Dedifferentiated amniotic fluid mesenchymal stem cell (primary cell): ENCODE measurements around the gene ASF1B.

Source experiments
- DNase-seq: peaks from one replicate; pipeline ENCODE4 v3.0.0-alpha.2; 2016; ENCODE audit errors: extremely low spot score

Gene ASF1B

DNA sequence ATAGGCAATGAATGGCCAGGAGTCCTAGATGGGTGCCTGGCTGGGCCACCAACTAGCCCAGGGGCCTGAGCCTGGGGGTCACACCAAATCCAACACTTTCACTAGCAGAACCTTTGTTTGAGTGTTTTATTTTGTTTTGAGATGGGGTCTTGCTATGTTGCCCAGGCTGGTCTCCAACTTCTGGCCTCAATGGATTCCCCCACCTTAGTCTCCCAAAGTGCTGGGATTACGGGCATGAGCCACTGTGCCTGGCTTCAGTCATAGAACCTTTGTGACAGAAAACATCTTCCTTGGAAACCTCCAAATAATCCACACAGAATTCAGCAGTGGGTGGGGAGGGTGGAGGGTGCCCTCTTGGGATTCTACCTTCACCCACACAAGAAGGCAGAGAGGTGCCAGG is 24.9 kb downstream of the ASF1B start:
- DNase-seq, result no peak

DNA sequence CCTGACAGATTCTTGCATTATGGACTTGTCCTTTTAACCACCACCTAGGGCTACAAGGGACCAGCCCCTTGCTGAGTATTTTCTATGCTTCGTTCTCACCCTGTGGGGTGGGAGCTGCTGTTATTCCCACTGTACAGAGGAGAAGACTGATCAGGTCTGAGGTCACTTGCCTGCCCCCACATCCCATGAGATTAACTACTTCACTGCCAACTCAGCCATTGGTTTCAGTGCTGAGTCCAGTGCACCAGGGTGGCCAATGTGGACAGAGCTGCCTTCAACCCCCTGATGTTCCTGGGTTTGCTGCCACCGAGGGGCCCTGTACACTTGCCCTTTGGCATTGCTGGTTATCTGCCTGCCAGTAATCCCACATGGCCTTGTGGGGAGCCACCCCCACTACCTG is 25.7 kb downstream of the ASF1B start:
- DNase-seq, result no peak

DNA sequence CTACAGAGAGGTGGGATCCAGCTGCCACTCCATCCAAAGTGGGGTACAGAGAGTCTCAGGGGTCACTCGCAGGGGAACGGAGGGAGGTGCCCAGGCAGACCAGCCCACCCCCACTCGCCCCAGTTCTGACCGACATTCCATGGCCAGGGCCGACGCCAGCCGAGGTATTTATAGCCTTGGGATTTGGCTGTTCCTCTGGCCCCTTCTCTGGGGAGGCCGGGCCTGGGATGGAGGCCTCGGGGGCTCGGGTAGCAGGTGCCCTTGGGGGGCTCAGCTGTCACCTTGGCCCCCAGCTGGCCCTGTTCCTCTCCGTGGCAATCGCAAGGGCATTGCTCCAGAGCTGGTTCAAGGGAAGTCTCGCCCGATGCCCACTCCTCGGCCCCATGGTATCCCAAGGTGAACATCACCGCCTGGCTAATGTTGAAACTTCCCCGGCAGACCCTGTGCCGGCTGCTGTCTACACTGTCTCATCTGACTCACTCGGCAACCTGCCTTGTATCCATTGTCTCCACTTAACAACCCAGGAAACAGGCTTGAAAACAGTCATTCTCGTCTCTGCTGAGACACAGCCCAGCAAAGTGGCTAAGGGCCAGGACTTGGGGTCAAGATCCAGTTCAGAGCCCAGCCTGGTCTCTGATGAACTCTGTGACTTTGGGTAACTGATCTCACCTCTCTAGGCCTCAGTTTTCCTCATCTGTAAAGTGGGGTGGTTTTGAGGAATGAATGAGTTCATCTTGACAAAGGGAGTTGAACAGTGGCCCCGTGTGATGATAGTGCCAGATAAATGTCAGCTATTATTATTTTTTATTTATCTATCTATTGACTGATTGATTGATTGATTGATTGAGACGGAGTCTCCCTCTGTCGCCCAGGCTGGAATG is 28.6 kb downstream of the ASF1B start:
- DNase-seq, result no peak

DNA sequence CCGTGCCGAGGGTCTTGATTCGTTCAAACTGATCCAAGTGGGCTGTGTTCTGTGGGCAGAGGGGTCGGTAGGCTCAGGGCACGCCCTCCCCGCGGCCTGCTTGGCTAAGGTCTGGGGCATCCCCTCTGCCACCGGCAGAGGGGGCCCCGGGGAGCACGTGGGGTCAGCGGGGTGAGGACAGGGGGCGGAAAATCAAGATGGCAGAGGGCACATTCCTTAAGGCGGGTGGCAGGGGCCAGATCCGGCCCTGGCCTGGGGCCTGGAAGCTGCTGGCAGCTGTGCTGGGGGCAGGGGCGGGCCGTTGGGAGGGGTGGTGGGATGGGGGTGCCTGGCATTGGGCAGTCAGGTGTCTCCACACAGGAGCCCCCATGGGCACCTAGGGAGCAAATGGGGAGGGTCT is 29.5 kb downstream of the ASF1B start:
- DNase-seq, result no peak

DNA sequence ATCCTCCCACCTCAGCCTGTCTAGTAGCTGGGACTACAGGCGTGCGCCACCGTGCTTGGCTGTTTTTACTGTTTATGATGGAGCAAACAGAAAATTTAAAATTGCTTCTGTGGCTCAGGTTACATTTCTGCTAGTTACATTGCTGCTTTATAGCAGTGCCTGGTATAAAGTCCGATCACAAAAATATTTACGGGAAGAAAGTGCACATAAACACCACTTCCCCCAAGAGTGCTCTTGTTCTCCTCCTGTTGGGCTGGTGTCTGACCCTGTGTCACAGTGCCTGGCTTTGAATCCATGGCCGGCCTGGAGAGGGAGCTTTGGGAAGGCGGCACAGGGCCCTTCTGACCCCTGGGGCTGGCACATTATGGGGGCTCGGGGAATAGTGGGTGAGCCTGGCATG is 30.7 kb downstream of the ASF1B start:
- no peak for DNase-seq

DNA sequence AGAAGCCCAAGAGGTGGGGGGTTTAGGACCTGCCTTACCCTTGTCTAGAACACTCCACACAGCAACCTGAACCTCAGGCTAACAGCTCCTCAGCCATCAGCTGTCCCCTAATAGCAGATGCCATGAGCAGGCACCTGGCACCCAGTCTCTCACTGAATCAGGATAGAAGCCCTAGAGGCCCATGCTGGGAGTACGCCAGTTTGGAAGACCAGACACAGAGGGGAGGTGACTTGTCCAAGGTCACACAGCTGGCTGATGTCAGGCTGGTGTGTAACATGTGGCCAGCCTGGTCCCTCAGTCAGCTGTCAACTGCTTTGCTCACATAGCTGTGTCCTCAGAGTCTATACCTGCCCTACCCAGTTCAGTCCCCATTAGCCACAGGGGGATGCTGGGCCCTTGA is 33.1 kb downstream of the ASF1B start:
- DNase-seq, result no peak

DNA sequence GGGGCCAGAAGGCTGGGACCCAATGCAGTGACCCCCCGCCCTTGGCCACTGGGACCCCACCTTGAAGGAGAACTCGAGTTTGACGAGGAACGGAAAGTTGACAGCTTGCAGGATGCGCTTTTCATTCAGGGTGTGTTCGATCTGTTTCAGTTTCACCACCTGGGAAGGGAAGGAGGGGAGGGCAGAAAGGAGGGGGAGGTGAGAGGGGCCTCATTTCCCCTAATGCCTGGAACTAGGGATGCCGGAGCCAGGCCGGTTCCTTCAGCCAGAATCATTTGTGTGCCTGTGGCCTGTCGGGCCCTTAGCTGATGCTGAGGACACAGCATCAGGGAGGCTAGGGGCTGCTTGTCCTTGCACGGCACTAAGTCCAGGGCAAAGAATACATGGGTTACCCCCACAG is 33.6 kb downstream of the ASF1B start:
- DNase-seq, result no peak

DNA sequence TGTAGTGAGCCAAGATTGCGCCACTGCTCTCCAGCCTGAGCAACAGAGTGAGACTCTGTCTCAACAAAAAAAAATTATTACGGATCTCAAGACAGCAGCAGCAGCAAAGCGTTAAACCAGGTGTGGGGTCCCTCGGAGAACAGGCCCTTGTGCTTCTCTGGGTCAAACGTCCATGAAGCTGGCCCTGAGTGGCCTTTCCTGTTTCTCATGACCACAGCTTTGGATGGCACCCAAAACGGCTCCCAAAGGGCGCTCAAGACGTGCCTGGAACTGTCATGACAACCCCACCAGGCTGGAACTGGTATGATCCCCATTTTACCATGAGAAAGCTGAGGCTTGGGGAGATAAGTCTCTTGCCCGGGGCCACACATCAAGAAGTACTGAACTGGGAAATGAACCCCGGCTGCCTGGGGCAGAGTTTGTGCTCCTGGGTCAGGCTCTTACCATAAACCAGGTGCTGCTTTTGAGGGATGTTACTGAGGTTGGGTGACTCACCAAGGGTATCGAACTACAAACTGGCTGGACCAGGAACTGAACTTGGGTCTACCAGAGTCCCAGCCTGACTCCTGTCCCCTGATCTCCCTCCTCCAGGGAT is 34.2 kb downstream of the ASF1B start:
- DNase-seq, result no peak

DNA sequence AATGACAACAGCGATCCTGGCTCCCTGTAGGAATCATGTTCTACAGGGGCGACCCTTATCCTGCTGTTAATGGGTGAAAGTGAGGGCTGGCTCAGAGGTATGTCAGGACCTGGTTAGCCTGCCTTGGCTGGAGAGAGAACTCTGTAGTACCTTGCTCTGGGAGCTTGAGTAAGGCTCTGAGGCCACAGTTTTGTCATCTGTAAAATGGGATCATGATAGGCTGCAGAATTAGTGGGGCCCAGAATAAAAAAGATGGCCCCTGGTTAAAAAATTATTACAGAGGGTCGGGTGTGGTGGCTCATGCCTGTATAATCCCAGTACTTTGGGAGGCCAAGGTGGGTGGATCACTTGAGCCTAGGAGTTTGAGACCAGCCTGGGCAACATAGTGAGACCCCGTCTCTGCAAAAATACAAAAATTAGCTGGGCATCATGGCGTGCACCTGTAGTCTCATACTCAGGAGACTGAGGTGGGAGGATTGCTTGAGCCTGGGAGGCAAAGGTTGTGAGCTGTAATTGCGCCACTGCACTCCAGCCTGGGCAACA is 35.3 kb downstream of the ASF1B start:
- no peak for DNase-seq

DNA sequence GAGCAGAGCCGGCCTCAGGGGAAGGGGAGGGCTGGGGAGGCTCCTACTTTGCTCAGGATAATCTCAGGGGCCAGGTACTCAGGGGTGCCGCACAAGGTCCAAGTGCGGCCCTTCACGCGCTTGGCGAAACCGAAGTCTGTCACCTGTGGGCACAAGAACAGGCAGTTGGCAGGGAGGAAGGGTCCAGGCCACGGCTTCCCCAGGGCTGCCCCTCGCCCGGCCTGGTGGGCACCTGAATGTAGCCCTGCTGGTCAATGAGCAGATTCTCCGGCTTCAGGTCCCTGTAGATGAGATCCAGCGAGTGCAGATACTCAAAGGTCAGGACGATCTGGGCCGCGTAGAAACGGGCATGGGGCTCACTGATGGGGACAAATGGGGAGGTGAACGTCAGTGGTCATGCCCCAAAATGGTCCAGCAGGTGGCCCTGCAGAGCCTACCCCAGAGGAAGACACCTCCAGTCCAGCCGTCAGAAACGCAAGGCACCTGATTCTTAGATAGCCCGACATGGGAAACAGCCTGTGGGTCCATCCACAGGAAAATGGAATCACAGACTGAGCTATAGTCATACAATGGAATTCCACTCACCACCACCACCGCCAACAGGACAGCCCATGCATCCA is 38.7 kb downstream of the ASF1B start:
- no peak for DNase-seq

DNA sequence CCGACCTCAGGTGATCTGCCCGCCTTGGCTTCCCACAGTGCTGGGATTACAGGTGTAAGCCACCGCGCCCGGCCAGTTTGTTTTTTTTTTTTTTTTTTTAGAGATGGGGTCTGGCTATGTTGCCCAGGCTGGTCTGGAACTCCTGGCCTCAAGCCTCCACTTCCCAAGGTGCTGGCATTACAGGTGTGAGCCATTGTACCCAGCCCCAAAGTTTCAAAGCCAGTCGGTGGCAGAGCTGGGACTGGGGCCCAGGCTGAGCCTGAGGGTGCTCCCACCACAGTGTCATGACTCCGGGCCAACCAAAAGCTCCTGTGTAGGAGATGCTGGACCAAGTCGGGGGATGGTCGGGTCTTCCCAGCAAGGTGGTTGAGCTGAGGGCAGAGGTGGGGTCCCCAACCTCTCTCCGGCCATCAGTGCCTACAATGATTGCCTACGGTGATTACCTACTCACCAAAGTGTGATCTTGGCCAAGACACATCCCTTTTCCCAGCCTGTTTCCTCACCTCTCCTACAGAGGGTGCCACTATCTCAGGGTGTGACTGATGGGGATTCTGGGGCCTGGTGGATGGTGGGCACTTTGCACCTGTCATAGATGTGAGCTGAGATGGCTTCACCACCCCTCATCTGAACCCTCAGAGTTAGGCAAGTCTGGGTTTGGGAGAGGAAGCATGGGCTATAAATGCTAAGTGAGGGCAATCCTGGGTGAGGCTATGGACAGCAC is 40.0 kb downstream of the ASF1B start:
- no peak for DNase-seq

DNA sequence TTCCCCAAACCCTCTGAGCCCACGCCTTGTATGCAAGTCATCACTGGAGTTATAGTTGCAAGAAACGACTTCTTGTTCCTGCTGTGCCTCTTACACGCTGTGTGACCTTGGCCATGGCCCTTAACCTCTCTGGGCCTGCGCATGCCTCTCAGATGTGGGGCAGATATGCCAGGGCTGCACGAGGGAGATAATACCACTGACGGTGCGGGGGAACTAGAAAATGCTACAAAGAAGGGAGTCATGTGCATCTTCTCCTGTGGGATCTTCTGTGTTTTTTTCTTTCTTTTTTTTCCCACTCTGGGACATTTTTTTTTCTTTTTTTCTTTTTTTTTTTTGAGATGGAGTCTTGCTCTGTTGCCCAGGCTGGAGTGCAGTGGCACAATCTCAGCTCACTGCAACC is 41.5 kb downstream of the ASF1B start:
- DNase-seq, result no peak

DNA sequence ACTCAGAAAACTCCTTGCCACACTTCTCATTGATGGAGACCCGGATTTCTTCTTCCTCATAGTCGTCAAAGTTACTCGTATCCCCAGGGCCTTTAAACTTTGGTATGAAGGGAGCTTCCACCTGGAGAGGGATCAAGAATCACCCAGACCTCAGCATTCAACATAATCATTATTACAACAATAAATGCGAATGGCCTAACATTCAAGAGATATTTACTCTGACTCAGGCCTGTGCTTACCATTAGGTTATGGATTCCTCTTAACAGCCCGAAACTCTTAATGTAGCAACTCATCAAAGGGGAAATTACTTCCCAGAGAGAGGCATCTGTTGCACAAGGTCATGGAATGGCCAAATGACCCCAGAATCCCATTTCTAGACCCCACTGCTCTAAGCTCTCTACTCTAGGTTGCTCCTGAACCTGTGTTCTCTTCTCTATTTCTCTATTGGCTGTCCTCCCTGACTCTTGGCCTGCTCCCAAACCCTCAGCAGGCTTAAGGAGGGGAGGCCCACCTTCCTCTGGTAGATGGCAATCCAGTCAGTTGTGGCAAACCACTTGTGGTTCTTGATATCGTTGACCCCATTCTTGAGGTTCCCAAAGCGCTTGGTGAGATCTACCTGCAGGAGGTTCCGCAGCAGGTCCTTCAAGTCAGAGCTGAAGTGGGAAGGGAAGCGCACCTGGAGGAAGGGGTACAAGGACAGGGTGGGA is 43.1 kb downstream of the ASF1B start:
- no peak for DNase-seq

DNA sequence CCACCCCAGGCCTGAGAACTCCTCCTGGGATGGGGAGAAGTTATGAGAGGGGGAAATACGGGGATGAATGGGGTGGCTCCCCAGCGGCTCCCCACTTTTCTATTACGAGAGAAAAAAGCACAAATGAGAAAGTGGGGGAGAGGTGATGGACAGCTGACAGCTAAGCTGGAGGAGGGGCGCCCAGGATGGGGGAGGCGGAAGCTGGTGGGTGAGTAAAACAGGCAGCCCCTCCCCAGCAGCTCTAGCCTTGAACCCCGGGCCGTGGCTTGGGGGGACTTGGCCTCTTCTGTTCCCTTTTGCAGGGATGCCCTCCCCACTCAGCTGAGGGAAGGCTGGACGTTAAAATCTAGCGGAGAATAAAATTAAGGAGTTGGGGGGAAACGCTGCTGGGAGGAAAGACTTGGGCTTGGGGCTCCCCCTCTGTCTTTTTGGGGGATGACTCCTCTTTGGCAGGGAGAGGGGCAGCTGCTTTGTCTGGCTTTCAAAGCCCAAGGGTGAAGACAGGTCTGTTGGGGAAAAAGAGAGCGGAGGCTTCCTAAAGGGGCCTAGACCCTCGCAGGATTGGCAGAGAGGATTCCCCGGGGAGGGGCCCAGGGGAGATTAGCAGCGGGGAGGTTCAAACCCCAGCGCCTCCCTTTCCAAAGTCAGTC is 44.5 kb downstream of the ASF1B start:
- no peak for DNase-seq

DNA sequence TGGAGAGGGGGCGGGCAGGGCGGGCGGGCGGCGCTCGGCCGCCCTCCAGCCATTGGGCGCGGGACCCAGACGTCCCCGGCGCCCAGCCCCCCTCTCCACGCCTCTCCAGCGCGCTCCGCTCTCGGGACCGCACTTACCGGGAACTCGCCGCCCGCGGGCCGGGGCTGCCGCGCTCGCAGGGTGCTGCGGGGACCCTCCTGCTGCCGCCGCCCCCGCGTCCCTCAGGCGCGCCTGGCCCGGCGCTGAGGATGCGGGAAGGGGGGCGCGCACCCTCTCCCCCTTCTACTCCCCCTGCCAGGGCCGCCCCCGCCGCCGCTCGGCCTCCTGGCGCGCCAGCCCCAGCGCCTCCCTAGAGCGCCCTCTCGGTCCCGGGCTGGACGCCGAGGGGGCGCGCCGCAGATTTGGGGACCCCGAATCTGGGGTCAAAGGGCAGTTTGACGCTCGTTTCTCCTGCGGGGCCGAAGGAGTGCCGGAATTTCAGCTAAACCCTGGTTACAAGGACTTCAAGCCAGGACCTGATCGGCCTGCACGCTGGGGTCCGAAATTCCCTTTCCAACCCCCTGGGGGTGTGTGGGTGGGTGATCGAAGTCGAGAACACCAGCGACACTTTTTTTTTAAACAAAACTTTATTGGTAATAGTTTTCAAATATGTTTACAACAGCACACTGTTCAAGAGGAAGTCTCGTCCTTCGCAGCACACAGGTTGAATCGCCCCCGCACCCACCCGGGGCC is 45.1 kb downstream of the ASF1B start:
- peak; percentile 19 for DNase-seq

DNA sequence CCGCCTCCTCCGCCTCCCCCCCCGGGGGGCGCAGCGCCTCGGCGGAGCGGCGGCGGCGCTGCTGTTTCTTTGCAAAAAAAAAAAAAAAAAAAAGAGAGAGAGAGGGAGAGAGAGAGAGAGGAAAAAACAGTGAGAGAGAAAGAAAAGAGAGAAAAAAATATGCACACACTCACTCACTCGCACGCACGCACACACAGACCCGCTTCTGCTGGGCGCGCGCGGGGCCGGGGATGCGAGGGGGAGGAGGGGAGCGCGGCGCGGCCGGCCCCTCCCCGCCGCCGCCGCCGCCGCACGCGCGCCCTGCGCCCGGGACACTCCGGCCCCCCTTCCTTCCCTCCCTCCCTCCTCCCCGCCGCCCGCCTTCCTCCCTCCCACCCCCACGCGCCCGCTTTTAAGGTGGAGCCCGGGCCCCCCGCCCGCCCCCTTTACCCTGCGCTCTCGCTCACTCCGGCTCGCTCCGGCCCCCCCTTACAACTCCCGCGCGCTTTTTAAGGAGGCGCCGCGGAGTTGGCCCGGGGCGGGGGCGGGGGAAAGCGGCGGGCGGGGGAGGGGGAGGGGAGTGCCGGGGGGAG is 45.8 kb downstream of the ASF1B start, which contains the start of gene SAMD1:
TSS of gene SAMD1 (minus strand) at position 243 of the 572 bp plus-strand sequence.
- DNase-seq, result peak; percentile 74

DNA sequence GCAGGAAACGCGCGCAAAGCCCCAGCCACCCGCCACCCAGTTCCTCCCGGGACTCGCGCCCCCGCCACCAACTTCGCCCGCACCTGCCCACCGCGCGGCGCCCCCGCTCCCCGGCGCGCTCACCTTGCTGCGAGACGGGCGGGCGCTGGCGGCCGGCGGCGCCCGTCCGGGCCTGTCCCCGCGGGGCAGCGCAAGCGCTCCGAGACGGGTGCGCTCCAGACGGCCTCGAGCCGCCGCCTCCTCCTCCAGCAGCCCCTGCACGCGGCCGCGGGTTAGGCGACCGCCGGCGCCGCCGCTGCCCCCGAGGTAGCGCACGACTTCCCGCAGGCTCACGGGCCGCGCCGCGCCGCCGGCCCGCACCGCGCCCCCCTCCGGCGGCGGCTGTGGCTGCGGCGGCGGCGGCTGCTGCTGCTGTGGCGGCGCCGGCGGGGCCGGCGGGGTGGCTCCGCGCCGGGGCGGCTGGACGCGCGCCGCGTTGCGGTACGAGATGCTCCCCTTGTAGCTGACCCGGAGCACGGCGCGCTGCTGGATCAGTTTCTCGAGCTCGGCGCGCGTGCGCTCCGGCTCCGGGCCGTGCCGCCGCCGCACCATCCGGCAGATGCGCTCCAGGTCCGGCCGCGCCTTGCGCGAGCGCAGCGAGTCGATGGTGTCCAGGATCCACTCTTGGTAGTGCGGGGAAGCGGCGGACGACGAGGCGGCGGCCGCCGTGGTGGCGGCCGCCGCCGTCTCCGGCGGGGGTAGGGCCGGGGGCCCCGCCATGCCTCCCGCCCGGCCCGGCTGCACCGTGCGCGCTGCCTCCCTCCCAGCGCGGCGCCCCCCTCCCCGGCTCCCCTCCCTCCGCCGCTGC is 46.5 kb downstream of the ASF1B start:
- peak; percentile 44 for DNase-seq

DNA sequence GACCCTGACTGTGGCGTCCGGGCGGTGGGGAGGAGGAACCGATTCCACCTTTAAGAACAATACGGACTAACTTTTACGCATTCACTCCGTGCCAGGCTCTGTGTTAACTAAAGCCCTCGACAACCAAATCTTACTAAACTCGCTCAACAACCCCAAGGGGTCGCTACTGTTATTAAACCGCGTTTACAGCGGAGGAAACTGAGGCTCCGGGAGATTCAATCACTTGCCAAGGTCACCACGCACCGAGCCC is 47.1 kb downstream of the ASF1B start:
- DNase-seq, result no peak
